GM12878 (cell line): ENCODE measurements around the gene PRDM2. TPM values are rescaled to one million over a fixed set of nuclear protein-coding genes. Genes with fewer than 3 reads are reported as not detected.

ENCODE experiments used
- ATAC-seq: fragments of 200-7000 bp; cut with Tn5 transposase; 3 replicates; pipeline ENCODE4 v1.9.1; 2020; ENCODE audit warnings: mild to moderate bottlenecking, moderate library complexity
- BruUV-seq: library from RNA; stranded (reverse); fragments of 400-500 nt; replicated peaks from 2 replicates; lab custom pipeline; 2021; lab: Mats Ljungman, UMichigan
- CTCF ChIA-PET: fragments of 300-600 bp; sonication (Branson Sonifier 250); formaldehyde crosslinking; extraction: SDS; loops from one replicate; lab custom pipeline; 2021; ENCODE audit warnings: inconsistent platforms; lab: Yijun Ruan, JAX
- POLR2A ChIA-PET: fragments of 350-600 bp; formaldehyde crosslinking; extraction: SDS; loops from one replicate; lab custom pipeline; 2021; ENCODE audit warnings: inconsistent platforms; lab: Charles Lee
- RAD21 ChIA-PET: fragments of 300-600 bp; sonication (Branson Sonifier 250); formaldehyde crosslinking; loops from one replicate; lab custom pipeline; 2023; ENCODE audit warnings: antibody characterized with exemption; ENCODE audit not compliant: unreplicated experiment; lab: Charles Lee
- SMC1A ChIA-PET: fragments of 300-600 bp; sonication (Branson Sonifier 250); formaldehyde crosslinking; loops from one replicate; lab custom pipeline; 2023; ENCODE audit not compliant: unreplicated experiment, uncharacterized antibody; lab: Charles Lee
- DNase-seq: peaks from one replicate; pipeline ENCODE4 v3.0.0-alpha.2; 2011; ENCODE audit warnings: low read depth, low spot score
- FAIRE-seq: peaks from 3 replicates; lab custom pipeline; 2011; peaks lifted over from hg19 to GRCh38; lab: Jason Lieb, UNC
- H2AFZ ChIP-seq: 2 replicates; pipeline ENCODE4 v1.6.0; 2011; ENCODE audit warnings: low read depth, low read length, control low read depth; ENCODE audit not compliant: control insufficient read depth
- H3K27ac ChIP-seq: 2 replicates; pipeline ENCODE4 v1.5.1; 2011; ENCODE audit warnings: control low read depth; ENCODE audit not compliant: control insufficient read depth, insufficient read depth
- H3K27me3 ChIP-seq, 2 experiments: replicated peaks in 1 of 2; 2 replicates each; pipeline versions ENCODE4 v1.6.0 to v1.6.1; 2011; ENCODE audit warnings: low read length in 1 of 2; ENCODE audit not compliant: control insufficient read depth in 2 of 2, insufficient read depth in 2 of 2
- H3K36me3 ChIP-seq, 2 experiments: 2 replicates each; pipeline ENCODE4 v1.5.1; 2011; ENCODE audit warnings: low read length in 1 of 2; ENCODE audit not compliant: control insufficient read depth in 2 of 2, insufficient read depth in 2 of 2
- H3K4me1 ChIP-seq: 2 replicates; pipeline ENCODE4 v1.6.1; 2011; ENCODE audit warnings: mild to moderate bottlenecking, low read length, moderate library complexity, mixed read lengths; ENCODE audit not compliant: control insufficient read depth, insufficient read depth
- H3K4me2 ChIP-seq: 2 replicates; pipeline ENCODE4 v1.6.0; 2011; ENCODE audit warnings: control low read depth; ENCODE audit not compliant: control insufficient read depth, insufficient read depth
- H3K4me3 ChIP-seq: fragments of 200-600 bp; sonication (generic); 2 replicates; pipeline ENCODE4 v1.5.1; 2016
- H3K79me2 ChIP-seq: 2 replicates; pipeline ENCODE4 v1.6.0; 2011; ENCODE audit warnings: low read length; ENCODE audit not compliant: control insufficient read depth, insufficient read depth
- H3K9ac ChIP-seq: 2 replicates; pipeline ENCODE4 v1.8.0; 2011; ENCODE audit warnings: low read length, control low read depth, mixed read lengths; ENCODE audit not compliant: control insufficient read depth, insufficient read depth
- H3K9me3 ChIP-seq: replicated peaks from 3 replicates; pipeline ENCODE4 v1.5.1; 2011; ENCODE audit warnings: mild to moderate bottlenecking, low read length; ENCODE audit not compliant: control insufficient read depth, insufficient read depth
- H4K20me1 ChIP-seq: 2 replicates; pipeline ENCODE4 v1.6.0; 2011; ENCODE audit not compliant: control insufficient read depth, insufficient read depth
- BCL3 ChIP-seq: IDR thresholded peaks from 2 replicates; pipeline ENCODE4 v1.6.1; 2011; ENCODE audit warnings: borderline replicate concordance, low read depth, mild to moderate bottlenecking, moderate library complexity, low read length; ENCODE audit not compliant: insufficient read depth, poor library complexity, severe bottlenecking
- CHD4 ChIP-seq: fragments of 200-600 bp; sonication (generic); IDR thresholded peaks from 2 replicates; pipeline ENCODE4 v1.6.1; 2016; ENCODE audit warnings: mild to moderate bottlenecking
- KAT2A ChIP-seq: conservative IDR thresholded peaks from 2 replicates; pipeline ENCODE4 v1.6.1; 2011; ENCODE audit warnings: low read depth, low read length; ENCODE audit not compliant: control insufficient read depth
- NR2F1 ChIP-seq: fragments of 450-650 bp; conservative IDR thresholded peaks from 2 replicates; pipeline ENCODE4 v1.6.1; 2017; ENCODE audit warnings: mild to moderate bottlenecking
- RB1 ChIP-seq: fragments of 450-650 bp; formaldehyde crosslinking; IDR thresholded peaks from 2 replicates; pipeline ENCODE4 v1.6.1; 2017; ENCODE audit warnings: mild to moderate bottlenecking, borderline replicate concordance
- ZBTB33 ChIP-seq: fragments of 450-650 bp; IDR thresholded peaks from 2 replicates; pipeline ENCODE4 v1.6.1; 2017; ENCODE audit warnings: mild to moderate bottlenecking
- WGBS: methylation state at CpG from one replicate; pipeline ENCODE4 v1.1.6; 2016; ENCODE audit warnings: low lambda C conversion rate; ENCODE audit not compliant: insufficient replicate concordance, insufficient coverage; ENCODE audit errors: missing lambda C conversion rate; 5-methylcytosine and 5-hydroxymethylcytosine counted together
- in situ Hi-C: fragments of 300-500 bp; cut with MboI; formaldehyde crosslinking; loops from 9 replicates; pipeline ENCODE4 v1.14.3; 2018; ENCODE audit warnings: mixed read lengths
- intact Hi-C: fragments of 100-400 bp; cut with micrococcal nuclease; formaldehyde crosslinking; loops from one replicate; pipeline ENCODE4 v1.14.2; 2022; ENCODE audit not compliant: unreplicated experiment
- polyA plus RNA-seq, 11 experiments: library from polyadenylated mRNA; depleted of rRNA in 4 of 11; unstranded in 6 of 11; stranded (reverse) in 5 of 11; fragments of >200 nt; fragmentation: Nextera tagmentation in 4 of 11; fragmentation: Illumina TruSeq in 1 of 11; extraction: Ambion mirVana in 4 of 11; extraction: Trizol in 1 of 11; gene quantifications; 1 replicate in 1 of 11; 2 replicates in 10 of 11; pipeline versions ENCODE4 v1.2.1 to v1.2.3, GENCODE V29; 2011 to 2016; ENCODE audit warnings: inconsistent platforms in 2 of 11, missing spikeins in 2 of 11, low read depth in 1 of 11
- total RNA-seq, 4 experiments: library from RNA; depleted of rRNA in 3 of 4; stranded (reverse); fragments of >200 nt in 3 of 4; fragmentation: Illumina TruSeq in 1 of 4; extraction: Trizol in 1 of 4; gene quantifications; 2 replicates each; pipeline versions ENCODE4 v1.2.1 to v1.2.3, GENCODE V29; 2013 to 2021

Gene PRDM2
- total and polyA plus RNA-seq, 10 of the 15 experiments (the other 5 are each of a cell fraction or from before 2014, with no cell fraction given): 8.4 to 45.1 (median 23.5) TPM

- DNase-seq (no peak), ATAC-seq (peak; percentile 19; the same call in 2 of the 3 replicates), FAIRE-seq (no peak)
- intact Hi-C loops (no loop called here), in situ Hi-C loops (loop anchor here (25.0 kb wide), 1 partner anchor 1648 kb away; the partner anchor contains the start of gene TNFRSF8)
- BruUV-seq: no TSS peak
- H3K4me1 ChIP-seq: peaks cover 5% of the 10 kb centered on the region
- SMC1A ChIA-PET: interaction anchor here (19.7 kb wide), 1 partner anchor 17 kb away, joined by 425 read pairs; no protein-coding TSS in a partner anchor
- TF ChIP-seq RB1 (no peak), ZBTB33 (no peak), KAT2A (no peak), CHD4 (no peak), BCL3 (no peak), NR2F1 (no peak)
- H3K4me3 ChIP-seq: no peak overlapping the region
- no peak overlapping the region for H3K27ac ChIP-seq
- WGBS: 93% methylated on average over 2 of the region's 2 CpGs
- no peaks in the 10 kb centered on the region for H4K20me1 ChIP-seq
- no peak overlapping the region; the same call in 1 of the 2 replicates for H3K4me2 ChIP-seq
- H3K9ac ChIP-seq: no peak overlapping the region
- H3K27me3 ChIP-seq: no peaks in the 10 kb centered on the region
- H3K9me3 ChIP-seq: no peaks in the 10 kb centered on the region
- peaks cover 87% of the 10 kb centered on the region for H3K79me2 ChIP-seq
- RAD21 ChIA-PET: interaction anchor here (17.5 kb wide), 1 partner anchor 15 kb away, joined by 367 read pairs; no protein-coding TSS in a partner anchor
- POLR2A ChIA-PET: interaction anchor here (4.7 kb wide), 1 partner anchor 17 kb away, joined by 48 read pairs; no protein-coding TSS in a partner anchor
- CTCF ChIA-PET: interaction anchor here (10.6 kb wide), 1 partner anchor 18 kb away, joined by 212 read pairs; no protein-coding TSS in a partner anchor
- no peak overlapping the region for H2AFZ ChIP-seq
- no peaks in the 10 kb centered on the region for H3K36me3 ChIP-seq
Measured at GRCh38 chr1:13710086-13710485, 10.1 kb downstream of the PRDM2 start.
